Measurements from ENCODE around the gene DPH5. TPM values are rescaled to one million over a fixed set of nuclear protein-coding genes. Genes with fewer than 3 reads are reported as not detected.

DPH5 gene
- total and polyA plus RNA-seq, 2 donors (not counting 3 experiments of a cell fraction or from before 2014, with no cell fraction given) = 37.2 to 43.6 TPM

- H4K20me1 ChIP-seq (replicated peaks; ENCODE audit: control insufficient read depth, extremely low read depth, insufficient read depth, low read length) = no peaks in the 10 kb centered on the region
- intact Hi-C loops (cut with micrococcal nuclease) = loop anchor here (5.0 kb wide), 2 partner anchors 82 to 158 kb away; no protein-coding TSS in a partner anchor
- H3K4me2 ChIP-seq (ENCODE audit: insufficient read depth, low read length) = no peak overlapping the region
- no peak overlapping the region for H3K9ac ChIP-seq (replicated peaks; ENCODE audit: extremely low read depth, insufficient read depth, low read length)
- peaks cover 38% of the 10 kb centered on the region for H3K4me1 ChIP-seq (ENCODE audit: control insufficient read depth, extremely low read depth, insufficient read depth, low read length)
- POLR2A ChIA-PET = no interaction called here
- H3K36me3 ChIP-seq (ENCODE audit: control insufficient read depth in 2 of 2, extremely low read depth in 1 of 2, insufficient read depth in 2 of 2, low read length in 2 of 2) = no peaks in the 10 kb centered on the region
- no peak overlapping the region for H3K27ac ChIP-seq (ENCODE audit: insufficient read depth, low read depth, low read length)
- no peaks in the 10 kb centered on the region for H3K9me1 ChIP-seq (replicated peaks; ENCODE audit: control insufficient read depth, extremely low read depth, insufficient read depth, low read length)
- dilution Hi-C loops (cut with MboI; ENCODE audit: extremely low pct_ligation_motif_present, low sequenced_read_pairs) = no loop called here
- H2AFZ ChIP-seq (ENCODE audit: low read depth, low read length) = no peak overlapping the region
- no TSS peak for BruUV-seq (replicated peaks)
- CTCF ChIA-PET = interaction anchor here (1.4 to 2.3 kb wide), 3 partner anchors 8 to 284 kb away, joined by 3 to 6 read pairs (median 4); no protein-coding TSS in a partner anchor
- no peak for TF ChIP-seq EZH2 (IDR thresholded peaks at IDR 0.05; ENCODE audit: borderline replicate concordance, low read depth, low read length, severe bottlenecking)
- no peak for TF ChIP-seq CTCF (IDR thresholded peaks at IDR 0.05; ENCODE audit: extremely low read depth in 1 of 2, insufficient read depth in 1 of 2, low read depth in 1 of 2, low read length in 2 of 2)
- no peak for TF ChIP-seq GATA2 (IDR thresholded peaks at IDR 0.05; ENCODE audit: insufficient read depth, insufficient read length, low read depth, low read length)
- no peak for TF ChIP-seq POLR2A (IDR thresholded peaks at IDR 0.05; ENCODE audit: low read depth, low read length)
- TF ChIP-seq FOS (IDR thresholded peaks at IDR 0.05; ENCODE audit: borderline replicate concordance, insufficient read depth, low read length) = no peak
- no peak for TF ChIP-seq MYC (IDR thresholded peaks at IDR 0.05; ENCODE audit: low read depth, low read length)
- no peak for TF ChIP-seq MAX (IDR thresholded peaks at IDR 0.05; ENCODE audit: insufficient read depth, insufficient read length)
- no peak for TF ChIP-seq JUN (IDR thresholded peaks at IDR 0.05; ENCODE audit: borderline replicate concordance, insufficient read depth, insufficient read length, low read depth)
- no peak for TF ChIP-seq POLR2AphosphoS5 (IDR thresholded peaks at IDR 0.05; ENCODE audit: insufficient read depth, low read depth, low read length)
- H3K27me3 ChIP-seq (ENCODE audit: control insufficient read depth in 2 of 2, insufficient read depth in 2 of 2, low read length in 2 of 2) = no peaks in the 10 kb centered on the region
- no peak for DNase-seq (ENCODE audit: low read depth, low spot score)
- no peak overlapping the region for H3K4me3 ChIP-seq (replicated peaks in 1 of 3; ENCODE audit: insufficient read depth in 1 of 3, low read depth in 1 of 3, low read length in 3 of 3)
- no peaks in the 10 kb centered on the region for H3K79me2 ChIP-seq (ENCODE audit: control insufficient read depth, insufficient read depth, low read length)
- FAIRE-seq = no peak
- H3K9me3 ChIP-seq (replicated peaks; ENCODE audit: control insufficient read depth, insufficient read depth, low read length) = no peaks in the 10 kb centered on the region
Observed at GRCh38 chr1:101004670-101005069, 20.9 kb downstream of the DPH5 start.

Measured in endothelial cell of umbilical vein (primary cell).